HepG2 (cell line): ENCODE results near the gene MYLK2. TPM values are rescaled to one million over a fixed set of nuclear protein-coding genes. Genes with fewer than 3 reads are reported as not detected.

Source experiments
- ATM ChIP-seq: fragments of 450-650 bp; IDR thresholded peaks from 2 replicates; pipeline ENCODE4 v1.7.1; 2017; ENCODE audit warnings: mild to moderate bottlenecking, borderline replicate concordance
- BCL3 ChIP-seq: sonication (generic); formaldehyde crosslinking; IDR thresholded peaks from 2 replicates; pipeline ENCODE4 v1.5.1; 2020; ENCODE audit warnings: mild to moderate bottlenecking, missing genetic modification reagents, moderate library complexity
- DMTF1 ChIP-seq: sonication (generic); formaldehyde crosslinking; IDR thresholded peaks from 2 replicates; pipeline ENCODE4 v1.4.0; 2020; ENCODE audit warnings: mild to moderate bottlenecking, missing genetic modification reagents
- EP300 ChIP-seq, 3 experiments: sonication (generic) in 1 of 3; formaldehyde crosslinking in 1 of 3; IDR thresholded peaks; 2 replicates each; pipeline versions ENCODE4 v1.5.1 to v1.6.1; 2011 to 2020; ENCODE audit warnings: low read depth in 2 of 3, low read length in 2 of 3, borderline replicate concordance in 1 of 3, improper control_type of control experiment in 1 of 3, mild to moderate bottlenecking in 1 of 3, missing genetic modification reagents in 1 of 3, moderate library complexity in 1 of 3
- FOXP4 ChIP-seq: sonication (generic); formaldehyde crosslinking; IDR thresholded peaks from 2 replicates; pipeline ENCODE4 v1.4.0; 2020; ENCODE audit warnings: missing genetic modification reagents
- HNRNPUL1 ChIP-seq: fragments of 200-400 bp; formaldehyde crosslinking; IDR thresholded peaks from 2 replicates; pipeline ENCODE4 v1.6.1; 2017; ENCODE audit warnings: low read depth, mild to moderate bottlenecking, low read length, moderate library complexity
- IRX3 ChIP-seq: sonication (generic); formaldehyde crosslinking; IDR thresholded peaks from 2 replicates; pipeline ENCODE4 v1.8.1; 2023; ENCODE audit warnings: mild to moderate bottlenecking, low read depth, missing genetic modification reagents, borderline replicate concordance
- KMT2B ChIP-seq: IDR thresholded peaks from 2 replicates; pipeline ENCODE4 v1.6.1; 2016; ENCODE audit warnings: missing genetic modification reagents, missing compliant biosample characterization
- LRRFIP1 ChIP-seq: sonication (generic); formaldehyde crosslinking; conservative IDR thresholded peaks from 2 replicates; pipeline ENCODE4 v1.4.0; 2020; ENCODE audit warnings: missing genetic modification reagents
- POLR2A ChIP-seq, 2 experiments: IDR thresholded peaks; 2 replicates each; pipeline ENCODE4 v1.6.1; 2011; ENCODE audit warnings: low read depth in 2 of 2, low read length in 2 of 2, mild to moderate bottlenecking in 1 of 2, moderate library complexity in 1 of 2; ENCODE audit not compliant: insufficient read depth in 1 of 2
- RFXAP ChIP-seq: sonication (generic); formaldehyde crosslinking; IDR thresholded peaks from 2 replicates; pipeline ENCODE4 v1.4.0; 2020; ENCODE audit warnings: missing genetic modification reagents, borderline replicate concordance
- SMYD3 ChIP-seq: sonication (generic); formaldehyde crosslinking; IDR thresholded peaks from 2 replicates; pipeline ENCODE4 v1.8.1; 2023; ENCODE audit warnings: mild to moderate bottlenecking, missing genetic modification reagents
- ZC3H4 ChIP-seq: sonication (generic); formaldehyde crosslinking; IDR thresholded peaks from 2 replicates; pipeline ENCODE4 v1.4.0; 2020; ENCODE audit warnings: missing genetic modification reagents, borderline replicate concordance
- ZFP82 ChIP-seq: sonication (generic); formaldehyde crosslinking; IDR thresholded peaks from 2 replicates; pipeline ENCODE4 v1.5.1; 2020; ENCODE audit warnings: mild to moderate bottlenecking, missing genetic modification reagents, borderline replicate concordance
- ZNF18 ChIP-seq: sonication (generic); formaldehyde crosslinking; IDR thresholded peaks from 2 replicates; pipeline ENCODE4 v1.8.0; 2022; ENCODE audit warnings: mild to moderate bottlenecking, missing genetic modification reagents; ENCODE audit not compliant: insufficient replicate concordance
- ZNF672 ChIP-seq: sonication (generic); formaldehyde crosslinking; IDR thresholded peaks from 2 replicates; pipeline ENCODE4 v1.8.1; 2022; ENCODE audit warnings: missing genetic modification reagents
- ZNF737 ChIP-seq: sonication (generic); formaldehyde crosslinking; IDR thresholded peaks from 2 replicates; pipeline ENCODE4 v1.5.0; 2020; ENCODE audit warnings: missing genetic modification reagents, mild to moderate bottlenecking, borderline replicate concordance
- polyA plus RNA-seq, 8 experiments: library from polyadenylated mRNA; depleted of rRNA in 3 of 8; stranded (reverse) in 7 of 8; unstranded in 1 of 8; fragments of >200 nt; fragmentation: Illumina TruSeq in 4 of 8; extraction: Trizol in 4 of 8; gene quantifications; 2 replicates each; pipeline versions ENCODE4 v1.2.1 to v1.2.3, GENCODE V29; 2011 to 2016; ENCODE audit warnings: low read depth in 4 of 8, missing spikeins in 1 of 8, mixed read lengths in 1 of 8; ENCODE audit not compliant: insufficient read depth in 1 of 8
- total RNA-seq, 5 experiments: library from RNA; depleted of rRNA; stranded (reverse); fragments of >200 nt; fragmentation: Illumina TruSeq; extraction: Trizol; gene quantifications; 2 replicates each; pipeline ENCODE4 v1.2.3, GENCODE V29; 2016; ENCODE audit warnings: low read depth in 1 of 5

Gene MYLK2
- total and polyA plus RNA-seq, 2 of the 13 experiments (the other 11 are each of a cell fraction or from before 2014, with no cell fraction given): 0.27 TPM; not detected in 1

GRCh38 chr20:31861385-31862156 is 42.4 kb downstream of the MYLK2 start (continued):
- no peak for TF ChIP-seq RFXAP
- no peak for TF ChIP-seq HNRNPUL1
- no peak for TF ChIP-seq IRX3 (CRISPR knock-in tag)
- no peak for TF ChIP-seq ZNF737 (CRISPR knock-in tag)
- TF ChIP-seq ZC3H4 (CRISPR knock-in tag): no peak
- no peak for TF ChIP-seq ZFP82 (CRISPR knock-in tag)
- TF ChIP-seq ZNF672: no peak
- no peak for TF ChIP-seq FOXP4
- TF ChIP-seq SMYD3 (CRISPR knock-in tag): no peak
- TF ChIP-seq KMT2B (CRISPR knock-in tag): no peak; the same call in 1 of the 2 replicates
- TF ChIP-seq EP300 (IDR thresholded peaks at IDR 0.05; ENCODE audit: low read depth in 2 of 2, low read length in 2 of 2): no peak; a peak in 1 of 4 replicates
- TF ChIP-seq EP300 (CRISPR knock-in tag; IDR thresholded peaks at IDR 0.05; ENCODE audit: borderline replicate concordance): 0 out of 2 replicates have a peak, but pooled peaks have one; percentile 17
- no peak for TF ChIP-seq DMTF1
- no peak for TF ChIP-seq ATM
- TF ChIP-seq POLR2A (IDR thresholded peaks at IDR 0.05; ENCODE audit: insufficient read depth in 1 of 2, low read depth in 2 of 2, low read length in 2 of 2): no peak
- TF ChIP-seq BCL3 (CRISPR knock-in tag): 0 out of 2 replicates have a peak, but pooled peaks have one; percentile 32
- TF ChIP-seq ZNF18: no peak
- TF ChIP-seq LRRFIP1 (CRISPR knock-in tag): no peak
